GM12878 (cell line): ENCODE data around the gene CHSY3. TPM values are rescaled to one million over a fixed set of nuclear protein-coding genes. Genes with fewer than 3 reads are reported as not detected.

Source experiments
- ATAC-seq: fragments of 200-7000 bp; cut with Tn5 transposase; 3 replicates; pipeline ENCODE4 v1.9.1; 2020; ENCODE audit warnings: mild to moderate bottlenecking, moderate library complexity
- BruUV-seq: library from RNA; stranded (reverse); fragments of 400-500 nt; replicated peaks from 2 replicates; lab custom pipeline; 2021; lab: Mats Ljungman, UMichigan
- CTCF ChIA-PET: fragments of 300-600 bp; sonication (Branson Sonifier 250); formaldehyde crosslinking; extraction: SDS; loops from one replicate; lab custom pipeline; 2021; ENCODE audit warnings: inconsistent platforms; lab: Yijun Ruan, JAX
- POLR2A ChIA-PET: fragments of 350-600 bp; formaldehyde crosslinking; extraction: SDS; loops from one replicate; lab custom pipeline; 2021; ENCODE audit warnings: inconsistent platforms; lab: Charles Lee
- RAD21 ChIA-PET: fragments of 300-600 bp; sonication (Branson Sonifier 250); formaldehyde crosslinking; loops from one replicate; lab custom pipeline; 2023; ENCODE audit warnings: antibody characterized with exemption; ENCODE audit not compliant: unreplicated experiment; lab: Charles Lee
- SMC1A ChIA-PET: fragments of 300-600 bp; sonication (Branson Sonifier 250); formaldehyde crosslinking; loops from one replicate; lab custom pipeline; 2023; ENCODE audit not compliant: unreplicated experiment, uncharacterized antibody; lab: Charles Lee
- DNase-seq: peaks from one replicate; pipeline ENCODE4 v3.0.0-alpha.2; 2011; ENCODE audit warnings: low read depth, low spot score
- FAIRE-seq: peaks from 3 replicates; lab custom pipeline; 2011; peaks lifted over from hg19 to GRCh38; lab: Jason Lieb, UNC
- H2AFZ ChIP-seq: 2 replicates; pipeline ENCODE4 v1.6.0; 2011; ENCODE audit warnings: low read depth, low read length, control low read depth; ENCODE audit not compliant: control insufficient read depth
- H3K27ac ChIP-seq: 2 replicates; pipeline ENCODE4 v1.5.1; 2011; ENCODE audit warnings: control low read depth; ENCODE audit not compliant: control insufficient read depth, insufficient read depth
- H3K27me3 ChIP-seq, 2 experiments: replicated peaks in 1 of 2; 2 replicates each; pipeline versions ENCODE4 v1.6.0 to v1.6.1; 2011; ENCODE audit warnings: low read length in 1 of 2; ENCODE audit not compliant: control insufficient read depth in 2 of 2, insufficient read depth in 2 of 2
- H3K36me3 ChIP-seq, 2 experiments: 2 replicates each; pipeline ENCODE4 v1.5.1; 2011; ENCODE audit warnings: low read length in 1 of 2; ENCODE audit not compliant: control insufficient read depth in 2 of 2, insufficient read depth in 2 of 2
- H3K4me1 ChIP-seq: 2 replicates; pipeline ENCODE4 v1.6.1; 2011; ENCODE audit warnings: mild to moderate bottlenecking, low read length, moderate library complexity, mixed read lengths; ENCODE audit not compliant: control insufficient read depth, insufficient read depth
- H3K4me2 ChIP-seq: 2 replicates; pipeline ENCODE4 v1.6.0; 2011; ENCODE audit warnings: control low read depth; ENCODE audit not compliant: control insufficient read depth, insufficient read depth
- H3K4me3 ChIP-seq: fragments of 200-600 bp; sonication (generic); 2 replicates; pipeline ENCODE4 v1.5.1; 2016
- H3K79me2 ChIP-seq: 2 replicates; pipeline ENCODE4 v1.6.0; 2011; ENCODE audit warnings: low read length; ENCODE audit not compliant: control insufficient read depth, insufficient read depth
- H3K9ac ChIP-seq: 2 replicates; pipeline ENCODE4 v1.8.0; 2011; ENCODE audit warnings: low read length, control low read depth, mixed read lengths; ENCODE audit not compliant: control insufficient read depth, insufficient read depth
- H3K9me3 ChIP-seq: replicated peaks from 3 replicates; pipeline ENCODE4 v1.5.1; 2011; ENCODE audit warnings: mild to moderate bottlenecking, low read length; ENCODE audit not compliant: control insufficient read depth, insufficient read depth
- H4K20me1 ChIP-seq: 2 replicates; pipeline ENCODE4 v1.6.0; 2011; ENCODE audit not compliant: control insufficient read depth, insufficient read depth
- BCL11A ChIP-seq: IDR thresholded peaks from 2 replicates; pipeline ENCODE4 v1.6.1; 2011; ENCODE audit warnings: low read depth, low read length
- CBX5 ChIP-seq: sonication (generic); IDR thresholded peaks from 2 replicates; pipeline ENCODE4 v1.6.1; 2016; ENCODE audit warnings: low read depth, moderate library complexity, mild to moderate bottlenecking, inconsistent platforms
- FOS ChIP-seq: IDR thresholded peaks from 3 replicates; pipeline ENCODE4 v1.6.1; 2011; ENCODE audit warnings: borderline replicate concordance; ENCODE audit not compliant: insufficient read length; ENCODE audit errors: extremely low read depth
- FOXM1 ChIP-seq: IDR thresholded peaks from 2 replicates; pipeline ENCODE4 v1.6.1; 2012; ENCODE audit warnings: low read depth, mild to moderate bottlenecking, inconsistent platforms, low read length, moderate library complexity
- HCFC1 ChIP-seq: fragments of 150-350 bp; IDR thresholded peaks from 2 replicates; pipeline ENCODE4 v1.6.1; 2014; ENCODE audit warnings: low read length
- IKZF1 ChIP-seq: fragments of 450-650 bp; conservative IDR thresholded peaks from 2 replicates; pipeline ENCODE4 v1.6.1; 2017; ENCODE audit warnings: antibody characterized with exemption, mild to moderate bottlenecking
- IRF5 ChIP-seq: fragments of 450-650 bp; IDR thresholded peaks from 2 replicates; pipeline ENCODE4 v1.6.1; 2017; ENCODE audit warnings: borderline replicate concordance
- NFYB ChIP-seq: IDR thresholded peaks from 2 replicates; pipeline ENCODE4 v1.6.1; 2011; ENCODE audit warnings: low read depth, mild to moderate bottlenecking, low read length, improper control_type of control experiment, moderate library complexity; ENCODE audit not compliant: insufficient read depth
- POLR2A ChIP-seq: IDR thresholded peaks from 2 replicates; pipeline ENCODE4 v1.6.1; 2011; ENCODE audit warnings: low read depth, mild to moderate bottlenecking, low read length
- RELA ChIP-seq: fragments of 450-650 bp; IDR thresholded peaks from 2 replicates; pipeline ENCODE4 v1.8.0; 2014; ENCODE audit warnings: borderline replicate concordance; ENCODE audit not compliant: partially characterized antibody
- RELB ChIP-seq: fragments of 450-650 bp; IDR thresholded peaks from 2 replicates; pipeline ENCODE4 v1.6.1; 2017; ENCODE audit warnings: low read depth, mild to moderate bottlenecking, moderate library complexity
- STAT1 ChIP-seq: fragments of 450-650 bp; conservative IDR thresholded peaks from 2 replicates; pipeline ENCODE4 v1.6.1; 2014; ENCODE audit warnings: antibody characterized with exemption, mild to moderate bottlenecking
- STAT3 ChIP-seq: IDR thresholded peaks from 2 replicates; pipeline ENCODE4 v1.6.1; 2011; ENCODE audit warnings: low read depth, low read length, improper control_type of control experiment
- TCF12 ChIP-seq: IDR thresholded peaks from 2 replicates; pipeline ENCODE4 v1.6.1; 2011; ENCODE audit warnings: low read depth, mild to moderate bottlenecking, low read length
- ZBTB11 ChIP-seq: fragments of 450-650 bp; formaldehyde crosslinking; IDR thresholded peaks from 2 replicates; pipeline ENCODE4 v1.5.0; 2022; ENCODE audit warnings: mild to moderate bottlenecking, missing genetic modification characterization
- in situ Hi-C: fragments of 300-500 bp; cut with MboI; formaldehyde crosslinking; loops from 9 replicates; pipeline ENCODE4 v1.14.3; 2018; ENCODE audit warnings: mixed read lengths
- intact Hi-C: fragments of 100-400 bp; cut with micrococcal nuclease; formaldehyde crosslinking; loops from one replicate; pipeline ENCODE4 v1.14.2; 2022; ENCODE audit not compliant: unreplicated experiment
- polyA plus RNA-seq, 11 experiments: library from polyadenylated mRNA; depleted of rRNA in 4 of 11; unstranded in 6 of 11; stranded (reverse) in 5 of 11; fragments of >200 nt; fragmentation: Nextera tagmentation in 4 of 11; fragmentation: Illumina TruSeq in 1 of 11; extraction: Ambion mirVana in 4 of 11; extraction: Trizol in 1 of 11; gene quantifications; 1 replicate in 1 of 11; 2 replicates in 10 of 11; pipeline versions ENCODE4 v1.2.1 to v1.2.3, GENCODE V29; 2011 to 2016; ENCODE audit warnings: inconsistent platforms in 2 of 11, missing spikeins in 2 of 11, low read depth in 1 of 11
- total RNA-seq, 4 experiments: library from RNA; depleted of rRNA in 3 of 4; stranded (reverse); fragments of >200 nt in 3 of 4; fragmentation: Illumina TruSeq in 1 of 4; extraction: Trizol in 1 of 4; gene quantifications; 2 replicates each; pipeline versions ENCODE4 v1.2.1 to v1.2.3, GENCODE V29; 2013 to 2021
- TF ChIP-seq, protein P1 (sequence below): IDR thresholded peaks from 2 replicates; pipeline ENCODE4 v1.6.1; 2012; ENCODE audit warnings: low read depth, low read length, improper control_type of control experiment
- TF ChIP-seq, protein P2 (sequence below): fragments of 450-650 bp; IDR thresholded peaks from 2 replicates; pipeline ENCODE4 v1.6.1; 2016; ENCODE audit warnings: mild to moderate bottlenecking

Gene CHSY3
- total and polyA plus RNA-seq, 10 of the 15 experiments (the other 5 are each of a cell fraction or from before 2014, with no cell fraction given) = not detected

DNA sequence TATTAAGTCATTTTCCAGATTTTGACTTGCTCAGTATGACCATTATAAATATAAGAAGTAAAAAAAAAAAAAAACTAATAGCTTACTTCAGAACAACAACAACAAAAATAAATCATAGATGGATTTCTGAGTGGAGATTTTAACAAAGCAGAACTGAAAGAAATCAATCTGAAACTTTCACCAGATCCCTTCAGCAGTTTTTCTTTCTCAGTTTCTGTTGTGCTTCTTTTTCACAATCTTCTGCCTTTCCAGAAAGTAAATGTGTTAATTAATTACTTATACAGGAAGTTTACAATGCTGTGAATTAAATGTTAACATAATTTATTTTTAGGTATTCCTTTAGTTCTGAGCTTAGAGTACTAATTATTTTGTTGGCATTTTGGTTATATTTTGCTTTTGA is 73.5 kb downstream of the CHSY3 start:
- DNase-seq = no peak
- Histone ChIP-seq H2AFZ (no peak overlapping the region), H3K9ac (no peak overlapping the region), H3K79me2 (no peaks in the 10 kb centered on the region), H3K36me3 (no peaks in the 10 kb centered on the region), H3K27me3 (no peaks in the 10 kb centered on the region), H3K4me2 (no peak overlapping the region), H3K27ac (no peak overlapping the region), H3K9me3 (no peaks in the 10 kb centered on the region), H3K4me1 (no peaks in the 10 kb centered on the region), H3K4me3 (no peak overlapping the region), H4K20me1 (no peaks in the 10 kb centered on the region)
- in situ Hi-C loops = no loop called here
- FAIRE-seq = no peak
- intact Hi-C loops = no loop called here
- ATAC-seq = peak; percentile 48
- POLR2A ChIA-PET = no interaction called here
- CTCF ChIA-PET = interaction anchor here (1.2 kb wide), 1 partner anchor 12 kb away, joined by 3 read pairs; no protein-coding TSS in a partner anchor
- SMC1A ChIA-PET = interaction anchor here (0.7 kb wide), 1 partner anchor 26 kb away, joined by 3 read pairs; no protein-coding TSS in a partner anchor
- RAD21 ChIA-PET = no interaction called here
- BruUV-seq = no TSS peak
- TF ChIP-seq FOXM1 (no peak), POLR2A (no peak), STAT3 (no peak), TCF12 (no peak), IKZF1 (no peak), CBX5 (no peak), ZBTB11 (CRISPR knock-in tag) (no peak), BCL11A (no peak), STAT1 (no peak), NFYB (no peak), IRF5 (no peak), RELA (no peak), RELB (no peak), FOS (no peak), HCFC1 (no peak)
- TF ChIP-seq, protein P1, sequence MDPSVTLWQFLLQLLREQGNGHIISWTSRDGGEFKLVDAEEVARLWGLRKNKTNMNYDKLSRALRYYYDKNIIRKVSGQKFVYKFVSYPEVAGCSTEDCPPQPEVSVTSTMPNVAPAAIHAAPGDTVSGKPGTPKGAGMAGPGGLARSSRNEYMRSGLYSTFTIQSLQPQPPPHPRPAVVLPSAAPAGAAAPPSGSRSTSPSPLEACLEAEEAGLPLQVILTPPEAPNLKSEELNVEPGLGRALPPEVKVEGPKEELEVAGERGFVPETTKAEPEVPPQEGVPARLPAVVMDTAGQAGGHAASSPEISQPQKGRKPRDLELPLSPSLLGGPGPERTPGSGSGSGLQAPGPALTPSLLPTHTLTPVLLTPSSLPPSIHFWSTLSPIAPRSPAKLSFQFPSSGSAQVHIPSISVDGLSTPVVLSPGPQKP = no peak
- TF ChIP-seq, protein P2, sequence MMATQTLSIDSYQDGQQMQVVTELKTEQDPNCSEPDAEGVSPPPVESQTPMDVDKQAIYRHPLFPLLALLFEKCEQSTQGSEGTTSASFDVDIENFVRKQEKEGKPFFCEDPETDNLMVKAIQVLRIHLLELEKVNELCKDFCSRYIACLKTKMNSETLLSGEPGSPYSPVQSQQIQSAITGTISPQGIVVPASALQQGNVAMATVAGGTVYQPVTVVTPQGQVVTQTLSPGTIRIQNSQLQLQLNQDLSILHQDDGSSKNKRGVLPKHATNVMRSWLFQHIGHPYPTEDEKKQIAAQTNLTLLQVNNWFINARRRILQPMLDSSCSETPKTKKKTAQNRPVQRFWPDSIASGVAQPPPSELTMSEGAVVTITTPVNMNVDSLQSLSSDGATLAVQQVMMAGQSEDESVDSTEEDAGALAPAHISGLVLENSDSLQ = no peak
